GM21528 (cell line): Measurements from ENCODE around the gene EIF3L.

Experiments
- ATAC-seq: cut with Tn5 transposase; IDR thresholded peaks from one replicate; pipeline ENCODE4 v1.9.1; 2021; ENCODE audit warnings: mild to moderate bottlenecking, moderate library complexity; ENCODE audit not compliant: unreplicated experiment, low FRiP score

EIF3L gene

GRCh38 chr22:37924386-37925065, 75.3 kb downstream of the EIF3L start:
- no peak for ATAC-seq

GRCh38 chr22:37925330-37925729, 76.1 kb downstream of the EIF3L start:
- no peak for ATAC-seq

GRCh38 chr22:37925767-37926166, 76.5 kb downstream of the EIF3L start:
- ATAC-seq: no peak

- no peak for ATAC-seq
These were observed 77.1 kb downstream of the EIF3L start for GRCh38 chr22:37926358-37926757.

- ATAC-seq: no peak
These were observed 77.8 kb downstream of the EIF3L start for GRCh38 chr22:37926771-37927636.

- no peak for ATAC-seq
These were observed 78.4 kb downstream of the EIF3L start for GRCh38 chr22:37927637-37927936.

GRCh38 chr22:37929390-37929789, 80.2 kb downstream of the EIF3L start:
- no peak for ATAC-seq

- ATAC-seq: no peak
These were observed 81.2 kb downstream of the EIF3L start for GRCh38 chr22:37930270-37930951.

- ATAC-seq: no peak
These were observed 81.8 kb downstream of the EIF3L start for GRCh38 chr22:37930952-37931440.

GRCh38 chr22:37931893-37932389, 82.7 kb downstream of the EIF3L start:
- ATAC-seq: no peak

- no peak for ATAC-seq
These were observed 83.2 kb downstream of the EIF3L start for GRCh38 chr22:37932401-37932800.

GRCh38 chr22:37932821-37933578, 83.8 kb downstream of the EIF3L start:
- ATAC-seq: no peak

GRCh38 chr22:37933711-37934376, 84.6 kb downstream of the EIF3L start:
- ATAC-seq: no peak
